Nephron (organoid): ENCODE data around the gene LRRC46.

Experiments
- H3K27ac Mint-ChIP-seq, 3 experiments: 2 replicates each; pipeline ENCODE4 v1.8.0; 2020; ENCODE audit warnings: mixed read lengths in 3 of 3, mild to moderate bottlenecking in 2 of 3, moderate library complexity in 1 of 3
- H3K27me3 Mint-ChIP-seq: 2 replicates; pipeline ENCODE4 v1.8.0; 2021; ENCODE audit warnings: low read depth, mild to moderate bottlenecking, moderate library complexity, mixed read lengths
- H3K36me3 Mint-ChIP-seq: 2 replicates; pipeline ENCODE4 v1.8.0; 2020; ENCODE audit warnings: low read depth, mixed read lengths
- H3K4me1 Mint-ChIP-seq: 2 replicates; pipeline ENCODE4 v1.8.0; 2020; ENCODE audit warnings: mixed read lengths
- H3K4me3 Mint-ChIP-seq, 3 experiments: 2 replicates each; pipeline ENCODE4 v1.8.0; 2020; ENCODE audit warnings: mild to moderate bottlenecking in 3 of 3, mixed read lengths in 3 of 3, moderate library complexity in 2 of 3
- H3K9me3 Mint-ChIP-seq: 2 replicates; pipeline ENCODE4 v1.8.0; 2020; ENCODE audit warnings: mixed read lengths
- CTCF ChIP-seq, 3 experiments: fragments of 200-600 bp; sonication (generic); IDR thresholded peaks; one replicate each; pipeline ENCODE4 v1.5.0; 2021; ENCODE audit warnings: antibody characterized with exemption in 3 of 3; ENCODE audit not compliant: unreplicated experiment in 3 of 3

Gene LRRC46

GRCh38 chr17:47803201-47803600 lies 28.3 kb upstream of the LRRC46 start:
- Mint-ChIP-seq H3K27ac (no peak overlapping the region), H3K27me3 (peaks cover 33% of the 10 kb centered on the region), H3K9me3 (no peaks in the 10 kb centered on the region), H3K4me1 (peaks cover 10% of the 10 kb centered on the region), H3K4me3 (no peak overlapping the region), H3K36me3 (no peaks in the 10 kb centered on the region)
- no peak for TF ChIP-seq CTCF (IDR thresholded peaks at IDR 0.05; ENCODE audit: unreplicated experiment in 3 of 3)

- no peaks in the 10 kb centered on the region for H3K9me3 Mint-ChIP-seq
- no peak overlapping the region for H3K4me3 Mint-ChIP-seq
- H3K36me3 Mint-ChIP-seq = no peaks in the 10 kb centered on the region
- peaks cover 33% of the 10 kb centered on the region for H3K27me3 Mint-ChIP-seq
- peaks cover 10% of the 10 kb centered on the region for H3K4me1 Mint-ChIP-seq
- H3K27ac Mint-ChIP-seq = no peak overlapping the region
- TF ChIP-seq CTCF (IDR thresholded peaks at IDR 0.05; ENCODE audit: unreplicated experiment in 3 of 3) = no peak
Measured at GRCh38 chr17:47803751-47804150, 27.7 kb upstream of the LRRC46 start.

GRCh38 chr17:47804461-47804860 lies 27.0 kb upstream of the LRRC46 start:
- Mint-ChIP-seq H3K27ac (no peak overlapping the region), H3K27me3 (peaks cover 33% of the 10 kb centered on the region)

GRCh38 chr17:47806026-47806912 lies 25.2 kb upstream of the LRRC46 start:
- H3K9me3 Mint-ChIP-seq = no peaks in the 10 kb centered on the region
- peaks cover 1% of the 10 kb centered on the region for H3K36me3 Mint-ChIP-seq
- no peak for TF ChIP-seq CTCF (IDR thresholded peaks at IDR 0.05; ENCODE audit: unreplicated experiment in 3 of 3)
- H3K27me3 Mint-ChIP-seq = peaks cover 27% of the 10 kb centered on the region
- H3K4me1 Mint-ChIP-seq = peaks cover 10% of the 10 kb centered on the region
- H3K4me3 Mint-ChIP-seq = no peak overlapping the region
- H3K27ac Mint-ChIP-seq = no peak overlapping the region

More at GRCh38 chr17:47804461-47804860, 27.0 kb upstream of the LRRC46 start:
- Mint-ChIP-seq H3K9me3 (no peaks in the 10 kb centered on the region), H3K4me1 (peaks cover 10% of the 10 kb centered on the region), H3K36me3 (no peaks in the 10 kb centered on the region), H3K4me3 (no peak overlapping the region)
- no peak for TF ChIP-seq CTCF (IDR thresholded peaks at IDR 0.05; ENCODE audit: unreplicated experiment in 3 of 3)

- peaks cover 7% of the 10 kb centered on the region for H3K36me3 Mint-ChIP-seq
- peaks cover 23% of the 10 kb centered on the region for H3K27me3 Mint-ChIP-seq
- H3K4me3 Mint-ChIP-seq = no peak overlapping the region
- H3K9me3 Mint-ChIP-seq = no peaks in the 10 kb centered on the region
- no peak overlapping the region for H3K27ac Mint-ChIP-seq
- H3K4me1 Mint-ChIP-seq = peaks cover 10% of the 10 kb centered on the region
- TF ChIP-seq CTCF (IDR thresholded peaks at IDR 0.05; ENCODE audit: unreplicated experiment in 3 of 3) = no peak
Measured at GRCh38 chr17:47806913-47807255, 24.6 kb upstream of the LRRC46 start.

- Mint-ChIP-seq H3K27ac (no peak overlapping the region), H3K36me3 (peaks cover 13% of the 10 kb centered on the region), H3K4me3 (no peak overlapping the region), H3K27me3 (peaks cover 18% of the 10 kb centered on the region), H3K4me1 (peaks cover 10% of the 10 kb centered on the region), H3K9me3 (no peaks in the 10 kb centered on the region)
- no peak for TF ChIP-seq CTCF (IDR thresholded peaks at IDR 0.05; ENCODE audit: unreplicated experiment in 3 of 3)
Measured at GRCh38 chr17:47807421-47807820, 24.0 kb upstream of the LRRC46 start.
